Esophagus squamous epithelium (tissue), 5 donors: ENCODE data around the gene FBXL17. TPM values are rescaled to one million over a fixed set of nuclear protein-coding genes. Genes with fewer than 3 reads are reported as not detected.

Experiments
- DNase-seq: peaks from one replicate; lab custom pipeline; 2025; lab: John Stamatoyannopoulos, UW
- H3K27ac ChIP-seq, 4 donors: fragments of 200-600 bp; sonication (generic); one replicate each; pipeline ENCODE4 v1.5.1; 2016 to 2019; ENCODE audit warnings: mild to moderate bottlenecking in 1 of 4
- H3K27me3 ChIP-seq, 4 donors: fragments of 200-600 bp; sonication (generic); 1 replicate in 3 of 4; 2 replicates in 1 of 4; pipeline versions ENCODE4 v1.5.1 to v1.6.0; 2017 to 2021; ENCODE audit warnings: antibody characterized with exemption in 1 of 4
- H3K36me3 ChIP-seq, 3 donors: fragments of 200-600 bp; sonication (generic); one replicate each; pipeline ENCODE4 v1.5.1; 2016 to 2019
- H3K4me1 ChIP-seq, 3 donors: fragments of 200-600 bp; sonication (generic); one replicate each; pipeline ENCODE4 v1.5.1; 2017 to 2019
- H3K4me3 ChIP-seq, 4 donors: fragments of 200-600 bp; sonication (generic); 1 replicate in 3 of 4; 2 replicates in 1 of 4; pipeline ENCODE4 v1.5.1; 2016 to 2019; ENCODE audit warnings: mild to moderate bottlenecking in 2 of 4, moderate library complexity in 1 of 4
- H3K9me3 ChIP-seq, 3 donors: fragments of 200-600 bp; sonication (generic); one replicate each; pipeline ENCODE4 v1.5.1; 2016 to 2019
- POLR2A ChIP-seq, 4 donors: fragments of 450-650 bp; IDR thresholded peaks; one replicate each; pipeline ENCODE4 v1.6.1; 2017; ENCODE audit warnings: antibody characterized with exemption in 4 of 4, mild to moderate bottlenecking in 4 of 4, moderate library complexity in 3 of 4
- WGBS, 2 donors: methylation state at CpG; one replicate each; pipeline ENCODE4 v1.1.5; 2018; 5-methylcytosine and 5-hydroxymethylcytosine counted together
- intact Hi-C: fragments of 100-400 bp; cut with DNase I; formaldehyde crosslinking; loops from one replicate; pipeline ENCODE4 v1.15.0; 2022
- total RNA-seq, 4 donors: library from RNA; depleted of rRNA; stranded (reverse); fragments of >200 nt; gene quantifications; one replicate each; pipeline ENCODE4 v1.1.0, GENCODE V29; 2016
- TF ChIP-seq, protein P1 (sequence below), 6 experiments: fragments of 450-650 bp in 4 of 6; fragments of 200-600 bp in 2 of 6; sonication (generic) in 2 of 6; IDR thresholded peaks; one replicate each; pipeline ENCODE4 v1.5.1; 2016 to 2019; ENCODE audit warnings: antibody characterized with exemption in 6 of 6, mild to moderate bottlenecking in 4 of 6, moderate library complexity in 4 of 6
- donor health status: DM: yes; HTN: yes; CAD: no.

Gene FBXL17
- total RNA-seq, 4 donors from 2014 or later = 11.8 to 23.5 (median 13.8) TPM

DNA sequence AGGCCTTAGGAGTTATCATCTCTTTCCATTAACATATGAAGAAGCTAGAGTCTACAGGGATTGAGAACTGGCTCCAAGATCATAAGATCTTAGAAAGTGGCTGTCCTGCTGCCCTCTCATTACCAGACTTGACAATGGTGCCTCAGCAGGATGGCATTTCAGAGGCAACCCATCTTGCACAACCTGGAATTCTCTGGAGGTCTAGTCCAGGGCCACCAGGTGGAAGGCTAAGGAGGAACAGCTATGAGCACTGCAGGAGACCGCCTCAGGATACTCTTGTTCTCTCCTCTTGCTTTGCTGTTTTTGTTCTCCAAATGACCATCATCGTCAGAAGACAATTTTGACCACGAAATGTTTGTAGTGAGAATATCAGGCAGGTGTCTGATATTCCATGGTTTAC is 322.6 kb downstream of the FBXL17 start:
- intact Hi-C loops = no loop called here

DNA sequence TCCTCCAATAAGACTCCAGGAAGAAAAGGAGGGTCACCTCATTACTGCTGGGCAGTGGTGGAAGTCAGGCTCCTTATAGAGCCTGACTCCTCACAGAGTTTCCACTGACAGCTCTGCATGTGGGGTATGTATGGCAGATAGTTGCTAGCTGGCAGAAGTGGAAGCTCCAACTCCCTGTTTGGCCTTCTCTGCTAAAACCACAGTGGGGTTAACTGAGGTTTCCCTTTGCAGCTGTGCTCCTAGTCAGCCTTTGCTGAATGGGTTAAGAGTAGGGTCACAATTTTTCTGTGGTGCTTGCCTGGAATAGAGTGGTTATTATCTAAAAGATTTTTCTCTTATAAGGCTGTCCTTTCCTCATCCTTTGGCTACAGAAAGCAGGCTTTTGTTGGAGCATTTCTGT is 327.5 kb downstream of the FBXL17 start:
- H3K4me3 ChIP-seq = no peak overlapping the region
- no peaks in the 10 kb centered on the region for H3K27me3 ChIP-seq
- H3K4me1 ChIP-seq = no peaks in the 10 kb centered on the region
- no peak for TF ChIP-seq POLR2A (IDR thresholded peaks at IDR 0.05)
- TF ChIP-seq, protein P1, sequence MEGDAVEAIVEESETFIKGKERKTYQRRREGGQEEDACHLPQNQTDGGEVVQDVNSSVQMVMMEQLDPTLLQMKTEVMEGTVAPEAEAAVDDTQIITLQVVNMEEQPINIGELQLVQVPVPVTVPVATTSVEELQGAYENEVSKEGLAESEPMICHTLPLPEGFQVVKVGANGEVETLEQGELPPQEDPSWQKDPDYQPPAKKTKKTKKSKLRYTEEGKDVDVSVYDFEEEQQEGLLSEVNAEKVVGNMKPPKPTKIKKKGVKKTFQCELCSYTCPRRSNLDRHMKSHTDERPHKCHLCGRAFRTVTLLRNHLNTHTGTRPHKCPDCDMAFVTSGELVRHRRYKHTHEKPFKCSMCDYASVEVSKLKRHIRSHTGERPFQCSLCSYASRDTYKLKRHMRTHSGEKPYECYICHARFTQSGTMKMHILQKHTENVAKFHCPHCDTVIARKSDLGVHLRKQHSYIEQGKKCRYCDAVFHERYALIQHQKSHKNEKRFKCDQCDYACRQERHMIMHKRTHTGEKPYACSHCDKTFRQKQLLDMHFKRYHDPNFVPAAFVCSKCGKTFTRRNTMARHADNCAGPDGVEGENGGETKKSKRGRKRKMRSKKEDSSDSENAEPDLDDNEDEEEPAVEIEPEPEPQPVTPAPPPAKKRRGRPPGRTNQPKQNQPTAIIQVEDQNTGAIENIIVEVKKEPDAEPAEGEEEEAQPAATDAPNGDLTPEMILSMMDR (IDR thresholded peaks at IDR 0.05) = no peak
- no peak for DNase-seq
- intact Hi-C loops = no loop called here
- peaks cover 0 to 11% (median 3%) of the 10 kb centered on the region in 3 donors for H3K9me3 ChIP-seq
- H3K27ac ChIP-seq = no peak overlapping the region
- peaks cover 0 to 9% (median 0%) of the 10 kb centered on the region in 3 donors for H3K36me3 ChIP-seq

More for the DNA sequence above, 322.6 kb downstream of the FBXL17 start:
- Histone ChIP-seq H3K4me1 (no peaks in the 10 kb centered on the region), H3K36me3 (peaks cover 0 to 5% (median 0%) of the 10 kb centered on the region in 3 donors), H3K27me3 (no peaks in the 10 kb centered on the region), H3K4me3 (no peak overlapping the region), H3K9me3 (peaks cover 0 to 4% (median 0%) of the 10 kb centered on the region in 3 donors), H3K27ac (no peak overlapping the region)
- DNase-seq = no peak
- WGBS, 2 donors = 96 to 98% methylated on average over 3 of the region's 3 CpGs
- TF ChIP-seq, protein P1 (IDR thresholded peaks at IDR 0.05) = no peak
- TF ChIP-seq POLR2A (IDR thresholded peaks at IDR 0.05) = no peak

DNA sequence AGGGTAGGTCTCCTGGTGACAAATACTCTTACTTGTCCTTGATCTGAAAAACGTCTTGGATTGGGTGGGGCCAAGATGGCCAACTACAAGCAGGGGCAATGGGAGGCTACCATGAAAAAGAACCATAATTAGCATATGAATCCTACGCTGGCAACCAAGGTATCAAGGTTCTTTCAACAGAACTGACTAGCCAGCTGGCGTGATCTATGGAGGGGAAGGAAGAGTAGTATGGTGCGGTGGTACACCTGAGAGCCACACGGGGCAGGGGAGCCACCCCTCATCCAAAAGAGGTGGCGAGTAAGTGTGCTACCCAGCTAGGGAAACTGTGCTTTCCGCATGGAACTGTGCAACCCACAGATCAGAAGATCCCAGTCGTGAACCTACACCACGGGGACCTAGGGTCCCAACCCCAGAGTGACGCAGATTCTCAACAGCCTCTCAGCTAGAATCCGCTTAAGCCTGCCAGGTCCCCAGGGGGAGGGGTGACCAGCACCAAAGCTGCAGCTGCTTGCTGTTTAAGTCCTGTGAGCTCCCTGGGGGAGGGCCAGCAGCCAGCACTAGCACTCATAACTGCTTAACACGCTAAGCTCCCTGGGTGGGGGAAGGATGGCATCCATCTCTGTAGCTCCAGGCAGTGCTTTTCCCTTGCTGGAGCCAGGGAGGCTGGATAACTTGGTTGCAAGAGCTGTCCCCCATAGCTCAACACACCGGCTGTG is 334.8 kb downstream of the FBXL17 start:
- intact Hi-C loops = no loop called here
- no peak for TF ChIP-seq POLR2A (IDR thresholded peaks at IDR 0.05)
- TF ChIP-seq, protein P1 (IDR thresholded peaks at IDR 0.05) = no peak
- no peak for DNase-seq
- 83 to 87% methylated on average over 7 to 11 of the region's 13 CpGs for WGBS, 2 donors
- no peaks in the 10 kb centered on the region for H3K36me3 ChIP-seq
- no peak overlapping the region for H3K27ac ChIP-seq
- no peaks in the 10 kb centered on the region for H3K27me3 ChIP-seq
- H3K4me3 ChIP-seq = no peak overlapping the region
- peaks cover 0 to 8% (median 0%) of the 10 kb centered on the region in 3 donors for H3K9me3 ChIP-seq
- H3K4me1 ChIP-seq = no peaks in the 10 kb centered on the region

DNA sequence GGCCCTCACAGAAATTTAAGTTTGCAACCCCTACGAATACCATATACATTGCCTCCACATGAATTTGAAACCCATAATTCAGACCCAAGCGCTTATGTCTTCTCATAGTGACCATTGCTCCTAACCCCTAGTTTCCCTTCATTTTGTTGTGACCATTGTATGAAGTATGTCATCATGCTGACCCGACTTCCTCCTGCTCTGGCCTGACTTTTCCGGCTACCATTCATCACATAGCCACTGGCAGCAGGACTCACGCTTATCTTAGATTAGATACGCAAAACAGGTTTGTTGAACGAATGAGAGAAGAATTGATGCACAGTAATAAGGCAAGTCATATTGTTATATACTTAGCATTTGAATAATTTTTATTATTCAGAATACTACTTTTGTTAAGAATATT is 345.4 kb downstream of the FBXL17 start:
- DNase-seq = no peak
- intact Hi-C loops = no loop called here
- Histone ChIP-seq H3K27me3 (no peaks in the 10 kb centered on the region), H3K4me1 (no peaks in the 10 kb centered on the region), H3K27ac (no peak overlapping the region), H3K9me3 (no peaks in the 10 kb centered on the region), H3K4me3 (no peak overlapping the region), H3K36me3 (no peaks in the 10 kb centered on the region)
- WGBS, 2 donors = 72% methylated on average over 7 of the region's 7 CpGs
- TF ChIP-seq POLR2A (IDR thresholded peaks at IDR 0.05) = no peak
- TF ChIP-seq, protein P1 (IDR thresholded peaks at IDR 0.05) = no peak

DNA sequence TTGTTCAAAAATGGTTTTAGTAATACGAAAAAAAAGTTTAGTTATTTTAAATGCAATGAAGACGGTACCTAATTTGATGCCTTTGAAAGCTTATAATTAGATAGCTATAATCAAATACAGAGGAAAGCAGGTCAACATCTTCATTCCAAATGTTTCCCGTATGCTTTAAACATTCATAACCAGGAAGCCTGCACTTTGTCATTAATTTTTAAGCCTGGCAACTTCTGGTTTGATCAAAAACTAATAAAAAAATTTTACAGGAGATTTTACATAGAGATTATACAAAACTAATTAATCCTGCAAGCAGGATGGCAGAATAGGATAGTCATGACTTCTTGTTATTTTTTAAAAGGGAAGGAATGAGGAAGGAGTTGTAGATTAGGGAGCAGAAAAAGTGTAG is 353.0 kb downstream of the FBXL17 start:
- no peak for DNase-seq
- H3K36me3 ChIP-seq = no peaks in the 10 kb centered on the region
- WGBS, 2 donors = 79 to 83% methylated on average over 3 of the region's 3 CpGs
- intact Hi-C loops = no loop called here
- H3K27ac ChIP-seq = no peak overlapping the region
- H3K4me1 ChIP-seq = no peaks in the 10 kb centered on the region
- H3K9me3 ChIP-seq = no peaks in the 10 kb centered on the region
- no peak overlapping the region for H3K4me3 ChIP-seq
- TF ChIP-seq POLR2A (IDR thresholded peaks at IDR 0.05) = no peak
- TF ChIP-seq, protein P1 (IDR thresholded peaks at IDR 0.05) = no peak
- no peaks in the 10 kb centered on the region for H3K27me3 ChIP-seq
